GM21367 (cell line): Measurements from ENCODE around the gene CD300A.
A peak's percentile ranks its signal among the peaks of the same experiment; 100 is the strongest.
"Not testable (repeated sequence)": the region's sequence is repeated elsewhere in the genome, so short reads cannot be mapped to it uniquely, and the experiment has no call there.

Experiments
- ATAC-seq: cut with Tn5 transposase; IDR thresholded peaks from one replicate; pipeline ENCODE4 v1.9.1; 2021; ENCODE audit not compliant: unreplicated experiment

CD300A gene

GRCh38 chr17:74518413-74518981 lies 52.1 kb downstream of the CD300A start:
- not testable (repeated sequence) for ATAC-seq

- ATAC-seq: no peak
These were observed 53.6 kb downstream of the CD300A start for GRCh38 chr17:74520016-74520434.

GRCh38 chr17:74520790-74521480 lies 54.5 kb downstream of the CD300A start:
- ATAC-seq: no peak

GRCh38 chr17:74521701-74522201 lies 55.3 kb downstream of the CD300A start:
- ATAC-seq: no peak

GRCh38 chr17:74522381-74523105 lies 56.1 kb downstream of the CD300A start:
- ATAC-seq: no peak

- ATAC-seq: no peak
These were observed 56.9 kb downstream of the CD300A start for GRCh38 chr17:74523308-74523707.

GRCh38 chr17:74524653-74525464 lies 58.4 kb downstream of the CD300A start:
- ATAC-seq: no peak

GRCh38 chr17:74525465-74525725 lies 59.0 kb downstream of the CD300A start:
- ATAC-seq: no peak

GRCh38 chr17:74525781-74526288 lies 59.4 kb downstream of the CD300A start:
- ATAC-seq: no peak

GRCh38 chr17:74526681-74527080 lies 60.2 kb downstream of the CD300A start:
- no peak for ATAC-seq

GRCh38 chr17:74527081-74527480 lies 60.6 kb downstream of the CD300A start:
- no peak for ATAC-seq

GRCh38 chr17:74527756-74528155 lies 61.3 kb downstream of the CD300A start:
- ATAC-seq: no peak

- peak; percentile 70 for ATAC-seq
These were observed 62.2 kb downstream of the CD300A start for GRCh38 chr17:74528491-74529199.

- no peak for ATAC-seq
These were observed 62.8 kb downstream of the CD300A start for GRCh38 chr17:74529243-74529642.

- no peak for ATAC-seq
These were observed 64.4 kb downstream of the CD300A start for GRCh38 chr17:74530831-74531150.

- ATAC-seq: no peak
These were observed 64.9 kb downstream of the CD300A start, which contains the start of gene CD300LB for GRCh38 chr17:74531231-74531761. TSS of gene CD300LB (minus strand) at chr17:74531475. CDS start at chr17:74531350, 125 bp downstream.

- ATAC-seq: no peak
These were observed 65.7 kb downstream of the CD300A start for GRCh38 chr17:74532115-74532514.
